K562 (cell line): ENCODE data around the gene NTSR2. TPM values are rescaled to one million over a fixed set of nuclear protein-coding genes. Genes with fewer than 3 reads are reported as not detected.

Experiments
- RREB1 ChIP-seq: fragments of 250-450 bp; sonication (Bioruptor Pico); IDR thresholded peaks from 2 replicates; pipeline ENCODE4 v1.4.0; 2020
- ZMIZ1 ChIP-seq, 2 experiments: fragments of 150-350 bp in 1 of 2; IDR thresholded peaks; 2 replicates each; pipeline ENCODE4 v1.6.1; 2012 to 2016; ENCODE audit warnings: low read depth in 2 of 2, low read length in 2 of 2, mild to moderate bottlenecking in 1 of 2, moderate library complexity in 1 of 2
- polyA plus RNA-seq, 8 experiments: library from polyadenylated mRNA; depleted of rRNA in 4 of 8; stranded (reverse) in 5 of 8; unstranded in 3 of 8; fragments of >200 nt; fragmentation: Nextera tagmentation in 2 of 8; fragmentation: Illumina TruSeq in 1 of 8; extraction: Ambion mirVana in 2 of 8; extraction: Trizol in 1 of 8; gene quantifications; 2 replicates each; pipeline versions ENCODE4 v1.2.1 to v1.2.3, GENCODE V29; 2011 to 2014; ENCODE audit warnings: inconsistent platforms in 1 of 8, missing spikeins in 1 of 8
- total RNA-seq, 7 experiments: library from RNA; depleted of rRNA in 6 of 7; stranded (reverse); fragments of >200 nt in 6 of 7; fragmentation: Illumina TruSeq in 2 of 7; extraction: Trizol in 2 of 7; gene quantifications; 2 replicates each; pipeline versions ENCODE4 v1.2.1 to v1.2.3, GENCODE V29; 2011 to 2021; ENCODE audit warnings: low replicate concordance in 1 of 7
- TF ChIP-seq, protein P1 (sequence below): fragments of 250-450 bp; sonication (Bioruptor Pico); IDR thresholded peaks from 2 replicates; pipeline ENCODE4 v1.5.0; 2020; ENCODE audit warnings: mild to moderate bottlenecking

The NTSR2 gene
- total and polyA plus RNA-seq, 9 of the 15 experiments (the other 6 are each of a cell fraction or from before 2014, with no cell fraction given), result not detected

GRCh38 chr2:11622611-11623010, 47.4 kb downstream of the NTSR2 start (continued):
- TF ChIP-seq RREB1 (CRISPR knock-in tag), result no peak
- no peak for TF ChIP-seq ZMIZ1 (IDR thresholded peaks at IDR 0.05; ENCODE audit: low read depth in 2 of 2, low read length in 2 of 2)
- TF ChIP-seq, protein P1, sequence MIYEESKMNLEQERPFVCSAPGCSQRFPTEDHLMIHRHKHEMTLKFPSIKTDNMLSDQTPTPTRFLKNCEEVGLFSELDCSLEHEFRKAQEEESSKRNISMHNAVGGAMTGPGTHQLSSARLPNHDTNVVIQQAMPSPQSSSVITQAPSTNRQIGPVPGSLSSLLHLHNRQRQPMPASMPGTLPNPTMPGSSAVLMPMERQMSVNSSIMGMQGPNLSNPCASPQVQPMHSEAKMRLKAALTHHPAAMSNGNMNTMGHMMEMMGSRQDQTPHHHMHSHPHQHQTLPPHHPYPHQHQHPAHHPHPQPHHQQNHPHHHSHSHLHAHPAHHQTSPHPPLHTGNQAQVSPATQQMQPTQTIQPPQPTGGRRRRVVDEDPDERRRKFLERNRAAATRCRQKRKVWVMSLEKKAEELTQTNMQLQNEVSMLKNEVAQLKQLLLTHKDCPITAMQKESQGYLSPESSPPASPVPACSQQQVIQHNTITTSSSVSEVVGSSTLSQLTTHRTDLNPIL (CRISPR knock-in tag), result no peak
- TF ChIP-seq, all 486 proteins: peak for 0
